PFSK-1 (cell line): ENCODE data around the gene PCDHGB5.

Experiments used
- POLR2AphosphoS5 ChIP-seq: IDR thresholded peaks from 2 replicates; pipeline ENCODE4 v1.6.1; 2012; ENCODE audit warnings: low read depth, mild to moderate bottlenecking, control low read depth, low read length, moderate library complexity
- SIN3A ChIP-seq: IDR thresholded peaks from 2 replicates; pipeline ENCODE4 v1.6.1; 2012; ENCODE audit warnings: mild to moderate bottlenecking, low read length, moderate library complexity, borderline replicate concordance; ENCODE audit not compliant: insufficient read depth
- TF ChIP-seq, protein P1 (sequence below), 2 experiments: IDR thresholded peaks; 2 replicates each; pipeline versions ENCODE4 v1.6.1 to v1.8.0; 2011 to 2012; ENCODE audit warnings: low read depth in 2 of 2, low read length in 2 of 2, control low read depth in 1 of 2, inconsistent platforms in 1 of 2, mild to moderate bottlenecking in 1 of 2, moderate library complexity in 1 of 2; ENCODE audit not compliant: insufficient read depth in 1 of 2

- TF ChIP-seq, protein P1, sequence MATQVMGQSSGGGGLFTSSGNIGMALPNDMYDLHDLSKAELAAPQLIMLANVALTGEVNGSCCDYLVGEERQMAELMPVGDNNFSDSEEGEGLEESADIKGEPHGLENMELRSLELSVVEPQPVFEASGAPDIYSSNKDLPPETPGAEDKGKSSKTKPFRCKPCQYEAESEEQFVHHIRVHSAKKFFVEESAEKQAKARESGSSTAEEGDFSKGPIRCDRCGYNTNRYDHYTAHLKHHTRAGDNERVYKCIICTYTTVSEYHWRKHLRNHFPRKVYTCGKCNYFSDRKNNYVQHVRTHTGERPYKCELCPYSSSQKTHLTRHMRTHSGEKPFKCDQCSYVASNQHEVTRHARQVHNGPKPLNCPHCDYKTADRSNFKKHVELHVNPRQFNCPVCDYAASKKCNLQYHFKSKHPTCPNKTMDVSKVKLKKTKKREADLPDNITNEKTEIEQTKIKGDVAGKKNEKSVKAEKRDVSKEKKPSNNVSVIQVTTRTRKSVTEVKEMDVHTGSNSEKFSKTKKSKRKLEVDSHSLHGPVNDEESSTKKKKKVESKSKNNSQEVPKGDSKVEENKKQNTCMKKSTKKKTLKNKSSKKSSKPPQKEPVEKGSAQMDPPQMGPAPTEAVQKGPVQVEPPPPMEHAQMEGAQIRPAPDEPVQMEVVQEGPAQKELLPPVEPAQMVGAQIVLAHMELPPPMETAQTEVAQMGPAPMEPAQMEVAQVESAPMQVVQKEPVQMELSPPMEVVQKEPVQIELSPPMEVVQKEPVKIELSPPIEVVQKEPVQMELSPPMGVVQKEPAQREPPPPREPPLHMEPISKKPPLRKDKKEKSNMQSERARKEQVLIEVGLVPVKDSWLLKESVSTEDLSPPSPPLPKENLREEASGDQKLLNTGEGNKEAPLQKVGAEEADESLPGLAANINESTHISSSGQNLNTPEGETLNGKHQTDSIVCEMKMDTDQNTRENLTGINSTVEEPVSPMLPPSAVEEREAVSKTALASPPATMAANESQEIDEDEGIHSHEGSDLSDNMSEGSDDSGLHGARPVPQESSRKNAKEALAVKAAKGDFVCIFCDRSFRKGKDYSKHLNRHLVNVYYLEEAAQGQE (IDR thresholded peaks at IDR 0.05; ENCODE audit: insufficient read depth in 1 of 2, low read depth in 2 of 2, low read length in 2 of 2): no peak
- no peak for TF ChIP-seq POLR2AphosphoS5
- TF ChIP-seq SIN3A: no peak
Measured at GRCh38 chr5:141409598-141410306, 12.0 kb downstream of the PCDHGB5 start.
